Peyer's patch (tissue), 4 donors: ENCODE data around the gene NECTIN3.

Source experiments
- CTCF ChIP-seq, 6 experiments: fragments of 450-650 bp in 4 of 6; fragments of 200-600 bp in 2 of 6; sonication (generic) in 1 of 6; IDR thresholded peaks; one replicate each; pipeline ENCODE4 v1.5.1; 2017 to 2019; ENCODE audit warnings: antibody characterized with exemption in 6 of 6, mild to moderate bottlenecking in 3 of 6, moderate library complexity in 1 of 6
- POLR2A ChIP-seq, 2 donors: fragments of 450-650 bp; IDR thresholded peaks; one replicate each; pipeline ENCODE4 v1.5.1; 2017; ENCODE audit warnings: antibody characterized with exemption in 2 of 2, mild to moderate bottlenecking in 2 of 2, moderate library complexity in 2 of 2

- no peak for TF ChIP-seq CTCF (IDR thresholded peaks at IDR 0.05)
- TF ChIP-seq POLR2A (IDR thresholded peaks at IDR 0.05): no peak
Observed at GRCh38 chr3:111070772-111071256, 802 bp upstream of the NECTIN3 start.
